Activated CD4-positive, alpha-beta T cell treated with anti-CD3 and anti-CD28 coated beads for 36 hours (primary cell): Measurements from ENCODE around the gene PPP1R1C. TPM values are rescaled to one million over a fixed set of nuclear protein-coding genes. Genes with fewer than 3 reads are reported as not detected.
"Not testable (repeated sequence)": the region's sequence is repeated elsewhere in the genome, so short reads cannot be mapped to it uniquely, and the experiment has no call there.

ENCODE experiments used
- ATAC-seq: fragments of 200-7000 bp; cut with Tn5 transposase; one replicate; pipeline ENCODE4 v1.10.0; 2021; ENCODE audit warnings: mild to moderate bottlenecking, moderate library complexity
- CTCF ChIA-PET: fragments of 350-600 bp; sonication (Branson Sonifier 250); formaldehyde crosslinking; loops from one replicate; lab custom pipeline; 2021; ENCODE audit warnings: antibody characterized with exemption; lab: Charles Lee
- POLR2A ChIA-PET: fragments of 350-600 bp; sonication (Branson Sonifier 250); formaldehyde crosslinking; loops from one replicate; lab custom pipeline; 2021; ENCODE audit warnings: antibody characterized with exemption, inconsistent platforms; lab: Charles Lee
- DNase-seq: peaks from one replicate; pipeline ENCODE4 v3.0.0-alpha.2; 2020
- H3K27ac Mint-ChIP-seq: one replicate; pipeline ENCODE4 v1.8.0; 2021; ENCODE audit warnings: mixed read lengths
- H3K27me3 Mint-ChIP-seq: one replicate; pipeline ENCODE4 v1.8.0; 2021; ENCODE audit warnings: mixed read lengths
- H3K36me3 Mint-ChIP-seq: one replicate; pipeline ENCODE4 v1.8.0; 2021; ENCODE audit warnings: low read depth, mixed read lengths
- H3K4me1 Mint-ChIP-seq: one replicate; pipeline ENCODE4 v1.8.0; 2021; ENCODE audit warnings: mixed read lengths
- H3K4me3 Mint-ChIP-seq: one replicate; pipeline ENCODE4 v1.8.0; 2021; ENCODE audit warnings: mild to moderate bottlenecking, moderate library complexity, mixed read lengths
- H3K9me3 Mint-ChIP-seq: one replicate; pipeline ENCODE4 v1.8.0; 2021; ENCODE audit warnings: low read depth, mixed read lengths
- intact Hi-C, 2 experiments: fragments of 100-400 bp; cut with DNase I in 1 of 2; cut with micrococcal nuclease in 1 of 2; formaldehyde crosslinking; loops; one replicate each; pipeline versions ENCODE4 v1.14.2 to v1.15.1; 2022 to 2024; cut with DNase I, micrococcal nuclease
- total RNA-seq, 2 experiments: library from RNA; stranded (reverse); gene quantifications; one replicate each; pipeline ENCODE4 v1.2.3, GENCODE V29; 2021

The PPP1R1C gene
- total RNA-seq, 2 experiments from 2014 or later = not detected

- ChIA-PET POLR2A (no interaction called here), CTCF (interaction anchor here (0.5 to 3.4 kb wide), 19 partner anchors 14 to 218 kb away, joined by 3 to 20 read pairs (median 3); no protein-coding TSS in a partner anchor)
- H3K27me3 Mint-ChIP-seq = peaks cover 8% of the 10 kb centered on the region
- no peaks in the 10 kb centered on the region for H3K9me3 Mint-ChIP-seq
- no peaks in the 10 kb centered on the region for H3K36me3 Mint-ChIP-seq
- intact Hi-C loops = loop anchor here (1.0 to 10.0 kb wide), 7 partner anchors 61 to 879 kb away; no protein-coding TSS in a partner anchor
- H3K27ac Mint-ChIP-seq = no peak overlapping the region
- H3K4me3 Mint-ChIP-seq = peak overlapping the region; percentile 1
- ATAC-seq (peak; percentile 60), DNase-seq (peak; percentile 80)
- peaks cover 19% of the 10 kb centered on the region for H3K4me1 Mint-ChIP-seq
Observed at GRCh38 chr2:181953881-181954537, 31.6 kb upstream of the PPP1R1C start.

GRCh38 chr2:181954538-181954883, 31.1 kb upstream of the PPP1R1C start:
- Mint-ChIP-seq H3K27me3 (peaks cover 8% of the 10 kb centered on the region), H3K4me3 (peak overlapping the region; percentile 1), H3K27ac (no peak overlapping the region), H3K4me1 (peaks cover 19% of the 10 kb centered on the region), H3K36me3 (no peaks in the 10 kb centered on the region), H3K9me3 (no peaks in the 10 kb centered on the region)
- intact Hi-C loops = loop anchor here (1.0 to 10.0 kb wide), 7 partner anchors 62 to 880 kb away; no protein-coding TSS in a partner anchor
- DNase-seq = no peak
- CTCF ChIA-PET = interaction anchor here (0.5 to 3.4 kb wide), 17 partner anchors 15 to 239 kb away, joined by 3 to 20 read pairs (median 4); no protein-coding TSS in a partner anchor
- POLR2A ChIA-PET = no interaction called here
- no peak for ATAC-seq

GRCh38 chr2:181955010-181955409, 30.6 kb upstream of the PPP1R1C start:
- POLR2A ChIA-PET = no interaction called here
- DNase-seq = no peak
- Mint-ChIP-seq H3K36me3 (no peaks in the 10 kb centered on the region), H3K4me1 (peaks cover 19% of the 10 kb centered on the region), H3K9me3 (no peaks in the 10 kb centered on the region), H3K27ac (no peak overlapping the region), H3K4me3 (no peak overlapping the region), H3K27me3 (peaks cover 8% of the 10 kb centered on the region)
- no peak for ATAC-seq
- intact Hi-C loops = loop anchor here (2.0 to 10.0 kb wide), 5 partner anchors 62 to 880 kb away; no protein-coding TSS in a partner anchor
- CTCF ChIA-PET = interaction anchor here (0.7 to 3.4 kb wide), 17 partner anchors 15 to 240 kb away, joined by 3 to 20 read pairs (median 4); no protein-coding TSS in a partner anchor

DNA sequence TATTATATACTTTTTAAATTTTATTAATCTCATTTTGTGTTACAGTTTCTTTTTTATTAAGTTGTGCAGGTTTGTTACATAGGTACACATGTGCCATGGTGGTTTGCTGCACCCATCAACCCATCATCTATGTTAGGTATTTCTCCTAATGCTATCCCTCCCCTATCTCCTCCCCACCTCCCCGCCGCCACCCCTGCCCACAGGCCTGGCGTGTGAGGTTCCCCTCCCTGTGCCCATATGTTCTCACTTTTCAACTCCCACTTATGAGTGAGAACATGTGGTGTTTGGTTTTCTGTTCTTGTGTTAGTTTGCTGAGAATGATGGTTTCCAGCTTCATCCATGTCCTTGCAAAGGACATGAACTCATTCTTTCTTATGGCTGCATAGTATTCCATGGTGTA, 29.8 kb upstream of the PPP1R1C start:
- intact Hi-C loops = loop anchor here (2.0 to 10.0 kb wide), 5 partner anchors 63 to 881 kb away; no protein-coding TSS in a partner anchor
- DNase-seq, H3K9me3 Mint-ChIP-seq, H3K36me3 Mint-ChIP-seq, ATAC-seq, H3K27ac Mint-ChIP-seq, H3K4me3 Mint-ChIP-seq, POLR2A ChIA-PET: not testable (repeated sequence)
- peaks cover 19% of the 10 kb centered on the region for H3K4me1 Mint-ChIP-seq
- peaks cover 12% of the 10 kb centered on the region for H3K27me3 Mint-ChIP-seq
- CTCF ChIA-PET = interaction anchor here (0.7 to 3.4 kb wide), 6 partner anchors 16 to 241 kb away, joined by 3 to 20 read pairs (median 6); no protein-coding TSS in a partner anchor

DNA sequence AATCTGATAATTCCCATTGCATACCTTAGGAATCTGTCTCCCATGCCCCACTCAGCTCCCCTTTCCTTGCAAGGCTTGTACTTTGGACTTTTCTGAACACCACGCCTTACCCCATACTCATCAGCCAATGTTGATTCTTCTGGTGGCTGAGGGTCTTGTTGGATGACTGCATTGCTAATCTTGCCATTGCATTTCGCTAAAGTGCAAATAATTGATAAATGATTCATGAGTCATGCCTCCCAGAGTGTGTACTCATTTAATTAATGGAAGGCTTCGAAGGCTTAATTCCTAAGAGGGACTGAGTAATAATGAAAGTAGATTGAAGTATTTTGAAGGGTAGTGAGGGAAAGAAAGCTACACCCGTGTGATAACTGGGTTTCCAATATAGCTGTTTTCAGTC, 28.0 kb upstream of the PPP1R1C start:
- Mint-ChIP-seq H3K27ac (no peak overlapping the region), H3K4me3 (no peak overlapping the region), H3K36me3 (no peaks in the 10 kb centered on the region), H3K27me3 (peaks cover 7% of the 10 kb centered on the region), H3K9me3 (no peaks in the 10 kb centered on the region), H3K4me1 (peaks cover 17% of the 10 kb centered on the region)
- ATAC-seq = no peak
- CTCF ChIA-PET = interaction anchor here (0.6 to 1.0 kb wide), 3 partner anchors 9 to 49 kb away, joined by 3 read pairs; no protein-coding TSS in a partner anchor
- no peak for DNase-seq
- intact Hi-C loops = loop anchor here in 1 of 2 experiments (10.0 kb wide), 3 partner anchors 687 to 883 kb away; no protein-coding TSS in a partner anchor
- POLR2A ChIA-PET = no interaction called here

DNA sequence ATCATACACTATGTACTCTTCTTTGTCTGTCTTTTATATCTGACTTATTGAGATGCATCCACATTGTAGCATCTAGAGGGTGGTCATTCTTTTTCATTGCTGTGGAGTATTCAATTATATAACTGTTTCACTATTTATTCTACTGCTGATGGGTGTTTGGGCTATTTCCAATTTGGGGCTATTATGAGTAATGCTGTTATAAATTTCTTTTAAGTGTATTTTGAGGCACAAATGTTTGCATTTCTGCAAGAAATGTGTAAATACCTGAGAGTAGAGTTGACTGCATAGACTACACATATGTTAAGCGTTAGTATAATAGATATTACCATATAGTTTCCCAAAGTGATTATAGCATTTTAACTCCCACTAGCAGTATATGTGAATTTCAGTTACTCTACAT, 26.9 kb upstream of the PPP1R1C start:
- ChIA-PET POLR2A (no interaction called here), CTCF (interaction anchor here (1.0 kb wide), 1 partner anchor 10 kb away, joined by 3 read pairs; no protein-coding TSS in a partner anchor)
- no peak overlapping the region for H3K27ac Mint-ChIP-seq
- H3K4me3 Mint-ChIP-seq = no peak overlapping the region
- H3K9me3 Mint-ChIP-seq = no peaks in the 10 kb centered on the region
- DNase-seq (no peak), ATAC-seq (no peak)
- H3K36me3 Mint-ChIP-seq = no peaks in the 10 kb centered on the region
- intact Hi-C loops = loop anchor here in 1 of 2 experiments (10.0 kb wide), 3 partner anchors 686 to 884 kb away; no protein-coding TSS in a partner anchor
- peaks cover 13% of the 10 kb centered on the region for H3K4me1 Mint-ChIP-seq
- H3K27me3 Mint-ChIP-seq = peaks cover 7% of the 10 kb centered on the region

- CTCF ChIA-PET = interaction anchor here (1.0 kb wide), 1 partner anchor 242 kb away, joined by 3 read pairs; no protein-coding TSS in a partner anchor
Observed at GRCh38 chr2:181959508-181959907, 26.1 kb upstream of the PPP1R1C start.

DNA sequence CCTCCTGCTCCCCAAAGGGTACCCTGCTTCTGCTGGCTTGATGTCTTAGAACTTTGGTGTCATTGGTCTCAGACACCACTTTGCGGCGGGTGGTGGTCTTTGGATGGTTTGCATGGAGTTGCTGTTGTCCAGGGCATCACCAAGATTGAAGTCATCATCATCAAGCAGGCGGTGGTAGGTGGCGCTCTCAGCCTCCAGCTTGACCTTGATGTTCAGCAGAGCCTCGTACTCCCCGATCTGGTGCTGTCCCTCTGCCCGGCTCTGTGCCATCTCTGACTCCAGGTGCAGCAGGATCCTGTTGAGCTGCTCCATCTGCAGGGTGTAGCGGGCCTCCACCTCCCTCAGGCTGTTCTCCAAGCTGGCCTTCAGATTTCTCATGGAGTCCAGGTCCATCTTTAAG, 24.5 kb upstream of the PPP1R1C start:
- intact Hi-C loops, H3K4me1 Mint-ChIP-seq, H3K27me3 Mint-ChIP-seq, H3K36me3 Mint-ChIP-seq, POLR2A ChIA-PET, H3K4me3 Mint-ChIP-seq, H3K27ac Mint-ChIP-seq, ATAC-seq, H3K9me3 Mint-ChIP-seq: not testable (repeated sequence)
- CTCF ChIA-PET = interaction anchor here (0.7 kb wide), 1 partner anchor 13 kb away, joined by 3 read pairs; no protein-coding TSS in a partner anchor
- DNase-seq = peak; percentile 15

More at GRCh38 chr2:181959508-181959907, 26.1 kb upstream of the PPP1R1C start:
- intact Hi-C loops = loop anchor here in 1 of 2 experiments (10.0 kb wide), 3 partner anchors 685 to 885 kb away; no protein-coding TSS in a partner anchor
- Mint-ChIP-seq H3K27ac (no peak overlapping the region), H3K36me3 (no peaks in the 10 kb centered on the region), H3K9me3 (no peaks in the 10 kb centered on the region), H3K27me3 (peaks cover 7% of the 10 kb centered on the region), H3K4me3 (no peak overlapping the region), H3K4me1 (peaks cover 7% of the 10 kb centered on the region)
- DNase-seq (no peak), ATAC-seq (no peak)
- POLR2A ChIA-PET = no interaction called here

GRCh38 chr2:181962142-181962541, 23.5 kb upstream of the PPP1R1C start:
- DNase-seq (no peak), ATAC-seq (no peak)
- intact Hi-C loops = no loop called here
- H3K4me1 Mint-ChIP-seq = peaks cover 3% of the 10 kb centered on the region
- ChIA-PET CTCF (no interaction called here), POLR2A (no interaction called here)
- no peak overlapping the region for H3K27ac Mint-ChIP-seq
- H3K27me3 Mint-ChIP-seq = peaks cover 7% of the 10 kb centered on the region
- no peaks in the 10 kb centered on the region for H3K36me3 Mint-ChIP-seq
- peaks cover 3% of the 10 kb centered on the region for H3K9me3 Mint-ChIP-seq
- no peak overlapping the region for H3K4me3 Mint-ChIP-seq

- no peaks in the 10 kb centered on the region for H3K4me1 Mint-ChIP-seq
- H3K27ac Mint-ChIP-seq = no peak overlapping the region
- ChIA-PET CTCF (interaction anchor here (0.6 kb wide), 1 partner anchor 1282 kb away, joined by 3 read pairs; no protein-coding TSS in a partner anchor), POLR2A (no interaction called here)
- H3K36me3 Mint-ChIP-seq = no peaks in the 10 kb centered on the region
- ATAC-seq (no peak), DNase-seq (no peak)
- intact Hi-C loops = no loop called here
- H3K4me3 Mint-ChIP-seq = no peak overlapping the region
- H3K9me3 Mint-ChIP-seq = peaks cover 8% of the 10 kb centered on the region
- H3K27me3 Mint-ChIP-seq = peaks cover 15% of the 10 kb centered on the region
Observed at GRCh38 chr2:181970160-181970794, 15.4 kb upstream of the PPP1R1C start.

- no peak overlapping the region for H3K27ac Mint-ChIP-seq
- peaks cover 15% of the 10 kb centered on the region for H3K27me3 Mint-ChIP-seq
- ATAC-seq = no peak
- intact Hi-C loops = no loop called here
- no peaks in the 10 kb centered on the region for H3K36me3 Mint-ChIP-seq
- peaks cover 5% of the 10 kb centered on the region for H3K9me3 Mint-ChIP-seq
- no peak for DNase-seq
- no peak overlapping the region for H3K4me3 Mint-ChIP-seq
- ChIA-PET CTCF (interaction anchor here (0.6 to 0.7 kb wide), 3 partner anchors 16 to 155 kb away, joined by 3 to 5 read pairs (median 3); no protein-coding TSS in a partner anchor), POLR2A (no interaction called here)
- no peaks in the 10 kb centered on the region for H3K4me1 Mint-ChIP-seq
Observed at GRCh38 chr2:181971032-181971431, 14.6 kb upstream of the PPP1R1C start.
